ENCODE measurements around the gene FSD2. TPM values are rescaled to one million over a fixed set of nuclear protein-coding genes. Genes with fewer than 3 reads are reported as not detected.

The FSD2 gene
- total RNA-seq, 1 donor from 2014 or later = not detected

DNA sequence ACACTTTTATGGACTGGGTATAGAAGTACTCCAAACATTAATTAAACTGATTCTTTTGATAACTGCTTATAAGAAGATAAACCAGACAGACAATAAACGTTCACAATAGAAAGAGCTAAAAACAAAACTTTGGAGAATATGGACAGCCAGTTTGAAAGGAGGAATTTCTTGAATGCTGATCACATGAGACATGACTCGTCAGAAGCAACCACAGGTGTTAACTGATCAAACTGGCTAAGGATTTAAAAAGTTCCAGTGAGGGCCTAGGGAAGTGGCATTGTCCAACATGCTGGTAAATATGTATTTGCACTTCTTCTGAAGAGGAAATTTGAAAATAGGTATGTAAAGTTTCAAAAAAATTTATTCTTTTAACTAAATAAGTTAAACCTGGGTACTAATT is 66.8 kb downstream of the FSD2 start:
- no peaks in the 10 kb centered on the region for H3K36me3 ChIP-seq
- Mint-ChIP-seq H3K4me3 (no peak overlapping the region), H3K4me1 (no peaks in the 10 kb centered on the region), H3K27me3 (ENCODE audit: insufficient read depth, low read depth) (no peaks in the 10 kb centered on the region), H3K36me3 (no peaks in the 10 kb centered on the region), H3K27ac (no peak overlapping the region), H3K9me3 (no peaks in the 10 kb centered on the region)
- no peak overlapping the region for H3K4me3 ChIP-seq
- H3F3A ChIP-seq (ENCODE audit: low read depth) = no peaks in the 10 kb centered on the region
- H3K27ac ChIP-seq = no peak overlapping the region
- H3K9me3 ChIP-seq (ENCODE audit: low read depth) = no peaks in the 10 kb centered on the region
- H2AFZ ChIP-seq (replicated peaks) = no peak overlapping the region
- no peaks in the 10 kb centered on the region for H3K4me1 ChIP-seq
- H3K4me2 ChIP-seq = no peak overlapping the region
- no peaks in the 10 kb centered on the region for H3K79me2 ChIP-seq (ENCODE audit: low read depth)
- H3K27me3 ChIP-seq = no peaks in the 10 kb centered on the region
- no peaks in the 10 kb centered on the region for H4K20me1 ChIP-seq (ENCODE audit: low read depth)
- no peak for DNase-seq (ENCODE audit: low spot score)
- TF ChIP-seq EZH2phosphoT487 (IDR thresholded peaks at IDR 0.05) = no peak
- no peak for TF ChIP-seq EZH2 (IDR thresholded peaks at IDR 0.05)
- TF ChIP-seq, protein P1, sequence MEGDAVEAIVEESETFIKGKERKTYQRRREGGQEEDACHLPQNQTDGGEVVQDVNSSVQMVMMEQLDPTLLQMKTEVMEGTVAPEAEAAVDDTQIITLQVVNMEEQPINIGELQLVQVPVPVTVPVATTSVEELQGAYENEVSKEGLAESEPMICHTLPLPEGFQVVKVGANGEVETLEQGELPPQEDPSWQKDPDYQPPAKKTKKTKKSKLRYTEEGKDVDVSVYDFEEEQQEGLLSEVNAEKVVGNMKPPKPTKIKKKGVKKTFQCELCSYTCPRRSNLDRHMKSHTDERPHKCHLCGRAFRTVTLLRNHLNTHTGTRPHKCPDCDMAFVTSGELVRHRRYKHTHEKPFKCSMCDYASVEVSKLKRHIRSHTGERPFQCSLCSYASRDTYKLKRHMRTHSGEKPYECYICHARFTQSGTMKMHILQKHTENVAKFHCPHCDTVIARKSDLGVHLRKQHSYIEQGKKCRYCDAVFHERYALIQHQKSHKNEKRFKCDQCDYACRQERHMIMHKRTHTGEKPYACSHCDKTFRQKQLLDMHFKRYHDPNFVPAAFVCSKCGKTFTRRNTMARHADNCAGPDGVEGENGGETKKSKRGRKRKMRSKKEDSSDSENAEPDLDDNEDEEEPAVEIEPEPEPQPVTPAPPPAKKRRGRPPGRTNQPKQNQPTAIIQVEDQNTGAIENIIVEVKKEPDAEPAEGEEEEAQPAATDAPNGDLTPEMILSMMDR (IDR thresholded peaks at IDR 0.05) = no peak
- no peak overlapping the region for H3K9ac ChIP-seq

DNA sequence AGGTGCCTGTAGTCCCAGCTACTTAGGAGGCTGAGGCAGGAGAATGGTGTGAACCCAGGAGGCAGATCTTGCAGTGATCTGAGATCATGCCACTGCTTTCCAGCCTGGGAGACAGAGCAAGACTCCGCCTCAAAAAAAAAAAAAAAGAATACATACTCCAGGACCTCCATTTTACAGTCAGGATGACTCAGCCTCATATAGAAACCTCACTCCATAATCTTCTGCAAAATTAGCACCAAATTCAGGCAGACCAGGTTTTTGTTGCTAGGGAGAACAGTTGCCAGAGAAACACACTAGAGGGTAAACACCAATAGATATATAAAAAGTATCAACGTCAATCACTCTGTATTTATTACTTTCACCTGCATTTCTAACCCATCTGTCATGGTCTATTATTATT is 67.9 kb downstream of the FSD2 start:
- no peak overlapping the region for H3K9ac ChIP-seq

DNA sequence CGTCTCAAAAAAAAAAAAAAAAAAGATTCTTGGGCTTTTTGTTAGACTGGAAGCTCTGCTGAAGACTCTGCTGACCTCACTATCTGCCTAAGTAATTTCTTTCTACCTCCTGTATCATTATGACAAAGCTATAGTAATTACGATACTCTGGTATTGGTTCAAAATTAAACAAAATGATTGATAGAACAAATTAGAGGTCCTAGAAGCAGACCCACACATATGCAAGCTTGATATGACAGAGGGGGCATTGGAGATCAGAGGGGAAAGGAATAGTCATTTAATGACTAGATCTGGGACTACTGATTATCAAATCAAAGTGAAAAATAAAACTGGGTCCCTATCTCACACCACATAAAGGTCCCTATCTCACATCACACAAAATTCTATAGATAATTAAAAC is 74.3 kb downstream of the FSD2 start:
- no peaks in the 10 kb centered on the region for H3K4me1 Mint-ChIP-seq
- H3K9me3 ChIP-seq (ENCODE audit: low read depth) = no peaks in the 10 kb centered on the region
- no peaks in the 10 kb centered on the region for H3K9me3 Mint-ChIP-seq
- no peaks in the 10 kb centered on the region for H3K27me3 Mint-ChIP-seq (ENCODE audit: insufficient read depth, low read depth)
- no peaks in the 10 kb centered on the region for H4K20me1 ChIP-seq (ENCODE audit: low read depth)
- no peak overlapping the region for H3K9ac ChIP-seq
- no peaks in the 10 kb centered on the region for H3K36me3 ChIP-seq
- H2AFZ ChIP-seq (replicated peaks) = no peak overlapping the region
- no peak for DNase-seq (ENCODE audit: low spot score)
- H3K4me2 ChIP-seq = no peak overlapping the region
- no peaks in the 10 kb centered on the region for H3K27me3 ChIP-seq
- no peak overlapping the region for H3K27ac ChIP-seq
- no peaks in the 10 kb centered on the region for H3K4me1 ChIP-seq
- H3K36me3 Mint-ChIP-seq = peaks cover 3% of the 10 kb centered on the region
- no peaks in the 10 kb centered on the region for H3K79me2 ChIP-seq (ENCODE audit: low read depth)
- H3K4me3 ChIP-seq = no peak overlapping the region
- H3F3A ChIP-seq (ENCODE audit: low read depth) = no peaks in the 10 kb centered on the region
- no peak overlapping the region for H3K27ac Mint-ChIP-seq
- no peak for TF ChIP-seq EZH2 (IDR thresholded peaks at IDR 0.05)
- TF ChIP-seq, protein P1 (IDR thresholded peaks at IDR 0.05) = no peak
- no peak for TF ChIP-seq EZH2phosphoT487 (IDR thresholded peaks at IDR 0.05)
- no peak overlapping the region for H3K4me3 Mint-ChIP-seq

More for the DNA sequence above, 67.9 kb downstream of the FSD2 start:
- Histone ChIP-seq H3K27me3 (no peaks in the 10 kb centered on the region), H3K4me3 (no peak overlapping the region), H3K27ac (no peak overlapping the region), H3K79me2 (ENCODE audit: low read depth) (no peaks in the 10 kb centered on the region), H3K4me2 (no peak overlapping the region), H3K9me3 (ENCODE audit: low read depth) (no peaks in the 10 kb centered on the region), H2AFZ (replicated peaks) (no peak overlapping the region), H4K20me1 (ENCODE audit: low read depth) (no peaks in the 10 kb centered on the region), H3K36me3 (no peaks in the 10 kb centered on the region), H3F3A (ENCODE audit: low read depth) (no peaks in the 10 kb centered on the region), H3K4me1 (no peaks in the 10 kb centered on the region)
- DNase-seq (ENCODE audit: low spot score) = no peak
- TF ChIP-seq, protein P1 (IDR thresholded peaks at IDR 0.05) = no peak
- TF ChIP-seq EZH2phosphoT487 (IDR thresholded peaks at IDR 0.05) (no peak), EZH2 (IDR thresholded peaks at IDR 0.05) (no peak)
- no peaks in the 10 kb centered on the region for H3K9me3 Mint-ChIP-seq
- H3K4me1 Mint-ChIP-seq = no peaks in the 10 kb centered on the region
- no peaks in the 10 kb centered on the region for H3K36me3 Mint-ChIP-seq
- H3K27ac Mint-ChIP-seq = no peak overlapping the region
- no peaks in the 10 kb centered on the region for H3K27me3 Mint-ChIP-seq (ENCODE audit: insufficient read depth, low read depth)
- H3K4me3 Mint-ChIP-seq = no peak overlapping the region
